ENCODE results near the gene NRG3.

NRG3 gene

GRCh38 chr10:82242778-82243177 lies 367.8 kb downstream of the NRG3 start:
- Histone ChIP-seq H3K4me1 (no peaks in the 10 kb centered on the region), H3K36me3 (no peaks in the 10 kb centered on the region), H3K27me3 (no peaks in the 10 kb centered on the region), H3K4me3 (ENCODE audit: low read depth, low read length) (no peak overlapping the region), H3K9me3 (no peaks in the 10 kb centered on the region)
- no peak for TF ChIP-seq CTCF (IDR thresholded peaks at IDR 0.05; ENCODE audit: low read depth, low read length)
- DNase-seq = no peak

- H3K4me3 ChIP-seq (ENCODE audit: low read depth, low read length) = no peak overlapping the region
- H3K4me1 ChIP-seq = no peaks in the 10 kb centered on the region; the same call in 1 of the 2 replicates
- no peaks in the 10 kb centered on the region for H3K36me3 ChIP-seq
- H3K27me3 ChIP-seq = no peaks in the 10 kb centered on the region
- DNase-seq = no peak
- TF ChIP-seq CTCF (IDR thresholded peaks at IDR 0.05; ENCODE audit: low read depth, low read length) = no peak
- no peaks in the 10 kb centered on the region for H3K9me3 ChIP-seq
Observed at GRCh38 chr10:82245157-82245556, 370.2 kb downstream of the NRG3 start.

- H3K4me1 ChIP-seq = no peaks in the 10 kb centered on the region; the same call in 1 of the 2 replicates
- no peak for DNase-seq
- no peak for TF ChIP-seq CTCF (IDR thresholded peaks at IDR 0.05; ENCODE audit: low read depth, low read length)
- H3K27me3 ChIP-seq = no peaks in the 10 kb centered on the region
- H3K36me3 ChIP-seq = no peaks in the 10 kb centered on the region
- no peak overlapping the region for H3K4me3 ChIP-seq (ENCODE audit: low read depth, low read length)
- H3K9me3 ChIP-seq = no peaks in the 10 kb centered on the region
Observed at GRCh38 chr10:82245906-82246560, 371.0 kb downstream of the NRG3 start.

GRCh38 chr10:82249141-82249540 lies 374.1 kb downstream of the NRG3 start:
- Histone ChIP-seq H3K4me1 (no peaks in the 10 kb centered on the region; the same call in 1 of the 2 replicates), H3K36me3 (no peaks in the 10 kb centered on the region)

DNA sequence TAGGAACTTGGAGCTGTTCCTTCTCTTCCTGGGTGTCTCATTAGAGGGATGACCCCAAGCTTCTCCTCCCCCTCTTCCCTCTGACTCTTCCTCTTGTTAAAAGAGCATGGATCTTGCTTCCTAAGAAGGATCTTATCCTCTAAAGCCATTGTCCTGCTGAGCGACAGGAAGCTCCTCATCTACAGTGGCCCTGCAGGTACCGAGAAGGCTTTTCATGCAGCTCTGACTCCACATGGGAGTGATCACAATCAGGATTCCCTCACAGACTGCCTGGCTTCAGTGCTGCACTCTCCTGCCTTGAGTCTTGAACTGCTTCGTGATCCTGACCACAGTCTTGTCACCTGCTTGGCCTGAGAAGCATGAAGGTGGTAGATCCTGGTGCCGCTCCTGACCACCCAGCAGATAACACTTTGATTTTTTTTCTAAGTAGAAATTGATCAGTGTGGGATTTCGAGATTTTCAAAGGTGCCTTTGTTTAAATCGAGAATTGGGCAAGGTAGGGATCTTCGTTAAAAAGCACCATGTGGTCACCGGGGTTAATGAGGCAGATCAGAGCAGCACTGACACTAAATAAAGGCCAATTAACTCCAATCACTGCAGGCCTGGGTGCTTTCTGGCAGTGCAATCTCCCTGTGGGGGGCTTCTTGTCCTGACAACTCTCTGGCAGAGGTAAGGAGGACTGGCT lies 376.4 kb downstream of the NRG3 start:
- Histone ChIP-seq H3K27me3 (no peaks in the 10 kb centered on the region), H3K4me3 (ENCODE audit: low read depth, low read length) (no peak overlapping the region), H3K36me3 (no peaks in the 10 kb centered on the region), H3K9me3 (no peaks in the 10 kb centered on the region), H3K4me1 (peaks cover 2% of the 10 kb centered on the region)
- no peak for DNase-seq
- no peak for TF ChIP-seq CTCF (IDR thresholded peaks at IDR 0.05; ENCODE audit: low read depth, low read length)

More at GRCh38 chr10:82249141-82249540, 374.1 kb downstream of the NRG3 start:
- H3K27me3 ChIP-seq = no peaks in the 10 kb centered on the region
- TF ChIP-seq CTCF (IDR thresholded peaks at IDR 0.05; ENCODE audit: low read depth, low read length) = no peak
- DNase-seq = no peak
- H3K9me3 ChIP-seq = no peaks in the 10 kb centered on the region
- H3K4me3 ChIP-seq (ENCODE audit: low read depth, low read length) = no peak overlapping the region

DNA sequence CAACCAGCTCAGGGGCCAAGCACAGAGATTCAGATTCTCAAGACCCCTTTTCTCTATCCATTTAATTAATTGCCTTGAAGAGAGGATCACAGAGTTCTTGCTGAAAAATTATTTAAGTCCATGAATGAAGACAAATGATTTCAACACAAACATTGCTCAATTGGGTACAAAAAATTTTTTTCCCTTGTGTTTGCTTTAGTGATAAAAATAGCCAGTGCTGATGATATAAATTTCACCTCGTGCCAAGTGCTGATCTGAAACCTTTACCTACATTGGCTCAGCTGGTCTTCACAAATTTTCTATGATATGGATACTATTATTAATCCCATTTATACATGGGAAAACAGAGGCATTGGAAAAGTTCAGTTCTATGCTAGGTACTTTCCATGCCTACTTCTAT lies 377.1 kb downstream of the NRG3 start:
- Histone ChIP-seq H3K4me1 (peaks cover 9% of the 10 kb centered on the region), H3K4me3 (ENCODE audit: low read depth, low read length) (no peak overlapping the region), H3K36me3 (no peaks in the 10 kb centered on the region), H3K9me3 (no peaks in the 10 kb centered on the region), H3K27me3 (no peaks in the 10 kb centered on the region)
- DNase-seq = no peak
- no peak for TF ChIP-seq CTCF (IDR thresholded peaks at IDR 0.05; ENCODE audit: low read depth, low read length)

All from BE2C (cell line).